GM12873 (cell line): ENCODE measurements around the gene ERCC5.

Source experiments
- CTCF ChIP-seq: IDR thresholded peaks from 2 replicates; pipeline ENCODE4 v1.5.1; 2012; ENCODE audit warnings: low read depth, mild to moderate bottlenecking, moderate library complexity, low read length, control low read depth; ENCODE audit not compliant: insufficient read depth; ENCODE audit errors: missing control alignments

The ERCC5 gene

GRCh38 chr13:102915393-102915930 is 69.6 kb downstream of the ERCC5 start:
- no peak for TF ChIP-seq CTCF

- no peak for TF ChIP-seq CTCF
Observed at GRCh38 chr13:102917019-102917418, 71.2 kb downstream of the ERCC5 start.

- no peak for TF ChIP-seq CTCF
Observed at GRCh38 chr13:102922184-102922583, 76.4 kb downstream of the ERCC5 start.
